T-helper 2 cell treated with Interferon-gamma antibody and Interleukin-4, amounts not matched to agents 100 ng/mL and 5 ng/mL, for 36 hours (primary cell): Measurements from ENCODE around the gene PGA3. TPM values are rescaled to one million over a fixed set of nuclear protein-coding genes. Genes with fewer than 3 reads are reported as not detected.
"Not testable (repeated sequence)": the region's sequence is repeated elsewhere in the genome, so short reads cannot be mapped to it uniquely, and the experiment has no call there.

Experiments
- intact Hi-C: fragments of 100-400 bp; cut with micrococcal nuclease; formaldehyde crosslinking; loops from one replicate; pipeline ENCODE4 v1.15.1; 2023
- total RNA-seq: library from RNA; stranded (reverse); gene quantifications from 2 replicates; pipeline ENCODE4 v1.2.3, GENCODE V29; 2022

Gene PGA3
- total RNA-seq, 1 donor from 2014 or later, result not detected

- intact Hi-C loops, result not testable (repeated sequence)
Measured at GRCh38 chr11:61249201-61249600, 45.9 kb downstream of the PGA3 start.

DNA sequence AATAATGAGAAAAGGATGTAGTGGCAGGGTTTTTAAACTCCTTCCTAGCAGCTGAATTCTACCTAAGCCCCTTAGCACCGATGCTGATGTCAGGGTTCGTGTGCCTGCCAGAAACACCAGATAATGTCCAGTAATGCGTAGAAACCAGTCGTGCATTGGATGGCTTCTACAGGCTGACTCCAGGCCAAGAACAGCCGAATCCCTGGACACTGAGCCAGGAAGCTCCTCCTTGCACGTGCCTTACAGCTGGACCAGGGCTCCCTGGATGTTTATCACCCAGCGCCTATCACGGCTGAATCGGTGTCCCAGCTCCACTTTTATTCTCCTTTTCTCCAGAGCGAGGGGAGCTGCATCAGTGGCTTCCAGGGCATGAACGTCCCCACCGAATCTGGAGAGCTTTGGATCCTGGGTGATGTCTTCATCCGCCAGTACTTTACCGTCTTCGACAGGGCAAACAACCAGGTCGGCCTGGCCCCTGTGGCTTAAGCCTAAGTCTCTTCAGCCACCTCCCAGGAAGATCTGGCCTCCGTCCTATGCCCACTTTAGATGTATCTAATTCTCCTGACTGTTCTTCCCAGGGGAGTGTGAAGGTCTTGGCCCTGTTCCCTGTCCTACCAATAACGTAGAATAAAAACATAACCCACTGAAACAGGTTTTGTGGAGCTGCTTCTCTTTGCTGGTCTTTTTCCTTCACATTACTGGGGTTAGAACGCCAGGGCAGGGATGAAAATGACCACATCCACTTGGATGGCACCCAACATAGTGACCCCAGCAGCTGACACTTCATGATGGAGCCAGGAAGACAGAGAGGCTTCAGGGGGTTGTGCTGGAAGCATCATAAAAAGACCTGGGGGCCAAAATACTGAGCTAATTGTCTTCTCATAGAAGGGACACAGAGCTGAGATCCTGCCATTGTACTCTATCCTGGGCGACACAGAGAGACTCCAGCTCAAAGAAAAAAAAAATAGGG, 47.8 kb downstream of the PGA3 start:
- intact Hi-C loops, result not testable (repeated sequence)

GRCh38 chr11:61252332-61252731, 49.0 kb downstream of the PGA3 start:
- intact Hi-C loops, result not testable (repeated sequence)

- intact Hi-C loops, result loop anchor here (1.0 kb wide), 2 partner anchors 40 to 131 kb away; no protein-coding TSS in a partner anchor
Measured at GRCh38 chr11:61254403-61255025, 51.2 kb downstream of the PGA3 start.

DNA sequence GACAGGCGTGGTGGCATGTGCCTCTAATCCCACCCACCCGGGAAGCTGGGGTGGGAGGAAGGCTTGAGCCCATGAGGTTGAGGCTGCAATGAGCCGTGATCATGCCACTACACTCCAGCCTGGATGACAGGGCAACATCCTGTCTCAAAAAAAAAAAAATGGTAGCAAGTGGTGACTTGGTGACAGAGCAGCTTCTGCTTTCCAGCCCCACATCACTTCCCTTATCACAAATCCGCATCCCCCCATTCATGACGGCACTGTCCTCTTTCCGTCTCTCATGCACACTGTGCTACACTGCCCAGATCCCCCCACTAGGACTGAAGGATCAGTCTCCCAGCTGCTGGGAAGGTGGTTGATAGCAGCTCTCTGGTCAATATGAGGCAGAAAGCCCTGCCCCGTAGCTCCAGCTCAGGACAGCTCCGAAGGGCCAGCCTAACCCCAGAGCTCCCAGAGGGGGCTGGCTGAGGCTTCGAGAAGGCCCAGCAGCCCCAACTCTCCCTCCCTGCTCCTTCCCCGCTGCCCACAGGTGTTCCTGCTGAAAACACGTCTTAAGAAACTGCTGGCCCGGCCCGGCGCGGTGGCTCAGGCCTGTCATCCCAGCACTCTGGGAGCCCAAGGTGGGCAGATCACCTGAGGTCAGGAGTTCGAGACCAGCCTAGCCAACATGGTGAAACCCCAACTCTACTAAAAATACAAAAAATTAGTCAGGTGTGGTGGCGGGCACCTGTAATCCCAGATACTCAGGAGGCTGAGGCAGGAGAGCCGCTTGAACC, 53.6 kb downstream of the PGA3 start:
- intact Hi-C loops, result no loop called here

DNA sequence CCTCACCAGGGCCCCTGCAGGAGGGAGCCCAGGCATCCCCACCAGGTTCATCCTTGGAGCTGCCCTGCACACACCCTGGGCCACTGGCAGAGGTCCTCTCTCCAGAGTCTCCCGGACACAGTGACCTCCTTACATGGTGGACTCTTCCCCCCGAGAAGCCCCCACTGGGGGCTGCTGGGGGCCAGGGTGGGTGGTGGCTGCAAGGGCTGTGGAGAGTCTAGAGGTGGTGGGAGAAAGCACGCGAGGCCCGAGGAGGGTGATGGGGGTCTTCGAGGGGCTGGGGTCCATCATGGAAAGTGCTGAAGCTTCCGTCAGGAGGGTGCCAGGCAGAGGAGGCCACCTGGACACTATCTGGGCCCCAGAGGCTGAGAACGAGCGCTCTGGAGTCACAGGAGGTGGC, 55.2 kb downstream of the PGA3 start:
- intact Hi-C loops, result no loop called here

- intact Hi-C loops, result no loop called here
Measured at GRCh38 chr11:61259363-61259762, 56.0 kb downstream of the PGA3 start.

Other genes with a start within 250 kb of the PGA3 start
- gene CD6, start 231.8 kb upstream of the PGA3 start, total RNA-seq, result 336 and 337 TPM in 2 replicates
- gene CD5, start 101.0 kb upstream of the PGA3 start, total RNA-seq, result 358 and 362 TPM in 2 replicates
- gene VPS37C, start 42.1 kb upstream of the PGA3 start, total RNA-seq, result 7.7 and 9.2 TPM in 2 replicates
- gene PGA4, start 18.8 kb downstream of the PGA3 start, total RNA-seq, result not detected in 2 replicates
- not detected in 2 replicates for gene PGA5, start 37.7 kb downstream of the PGA3 start, total RNA-seq
- 2.9 and 3.8 TPM in 2 replicates for gene VWCE, start 91.8 kb downstream of the PGA3 start, total RNA-seq
- gene DDB1, start 129.6 kb downstream of the PGA3 start, total RNA-seq, result 231 and 237 TPM in 2 replicates
- 42.6 and 44.4 TPM in 2 replicates for gene TKFC, start 129.7 kb downstream of the PGA3 start, total RNA-seq
- 41.6 and 42.9 TPM in 2 replicates for gene CYB561A3, start 158.4 kb downstream of the PGA3 start, total RNA-seq
- 51.3 and 54.5 TPM in 2 replicates for gene TMEM138, start 158.9 kb downstream of the PGA3 start, total RNA-seq
- gene TMEM216, start 189.1 kb downstream of the PGA3 start, total RNA-seq, result 10.2 and 12.4 TPM in 2 replicates
- 120 and 123 TPM in 2 replicates for gene CPSF7, start 226.5 kb downstream of the PGA3 start, total RNA-seq
- gene SDHAF2, start 226.6 kb downstream of the PGA3 start, total RNA-seq, result 49.1 and 53.0 TPM in 2 replicates